Esophagus muscularis mucosa (tissue), 4 donors: ENCODE measurements around the gene ATP6V1C2. TPM values are rescaled to one million over a fixed set of nuclear protein-coding genes. Genes with fewer than 3 reads are reported as not detected.

ENCODE experiments used
- DNase-seq: peaks from one replicate; pipeline ENCODE4 v3.0.0-alpha.2; 2017; ENCODE audit errors: extremely low spot score
- H3K27ac ChIP-seq, 4 donors: fragments of 200-600 bp; sonication (generic); replicated peaks in 1 of 4; 1 replicate in 3 of 4; 2 replicates in 1 of 4; pipeline ENCODE4 v1.5.1; 2016 to 2019; ENCODE audit warnings: mild to moderate bottlenecking in 1 of 4
- H3K27me3 ChIP-seq, 4 donors: fragments of 200-600 bp; sonication (generic); one replicate each; pipeline versions ENCODE4 v1.5.1 to v1.6.0; 2016 to 2019
- H3K36me3 ChIP-seq, 4 donors: fragments of 200-600 bp; sonication (generic); one replicate each; pipeline ENCODE4 v1.5.1; 2016 to 2019
- H3K4me1 ChIP-seq, 4 donors: fragments of 200-600 bp; sonication (generic); one replicate each; pipeline ENCODE4 v1.5.1; 2016 to 2019
- H3K4me3 ChIP-seq, 4 donors: fragments of 200-600 bp; sonication (generic); 1 replicate in 2 of 4; 2 replicates in 2 of 4; pipeline ENCODE4 v1.5.1; 2016 to 2019; ENCODE audit warnings: mild to moderate bottlenecking in 4 of 4, moderate library complexity in 1 of 4
- H3K9me3 ChIP-seq, 4 donors: fragments of 200-600 bp; sonication (generic); 1 replicate in 3 of 4; 2 replicates in 1 of 4; pipeline ENCODE4 v1.5.1; 2016 to 2019
- CTCF ChIP-seq, 3 experiments: fragments of 200-600 bp in 2 of 3; fragments of 450-650 bp in 1 of 3; sonication (generic) in 2 of 3; IDR thresholded peaks; one replicate each; pipeline ENCODE4 v1.5.1; 2017 to 2019; ENCODE audit warnings: antibody characterized with exemption in 3 of 3, mild to moderate bottlenecking in 2 of 3, moderate library complexity in 1 of 3
- EP300 ChIP-seq: sonication (generic); formaldehyde crosslinking; IDR thresholded peaks from one replicate; pipeline ENCODE4 v1.6.1; 2017; ENCODE audit warnings: antibody characterized with exemption
- POLR2A ChIP-seq: fragments of 450-650 bp; IDR thresholded peaks from one replicate; pipeline ENCODE4 v1.6.1; 2017; ENCODE audit warnings: antibody characterized with exemption, moderate library complexity, mild to moderate bottlenecking, low read depth
- POLR2AphosphoS5 ChIP-seq, 2 donors: sonication (generic); formaldehyde crosslinking; IDR thresholded peaks; one replicate each; pipeline ENCODE4 v1.6.1; 2017; ENCODE audit warnings: antibody characterized with exemption in 2 of 2
- WGBS: methylation state at CpG from one replicate; pipeline ENCODE4 v1.1.5; 2018; 5-methylcytosine and 5-hydroxymethylcytosine counted together
- intact Hi-C: fragments of 100-400 bp; cut with DNase I; formaldehyde crosslinking; loops from one replicate; pipeline ENCODE4 v1.15.1; 2023
- total RNA-seq, 4 donors: library from RNA; depleted of rRNA; stranded (reverse); fragments of >200 nt; gene quantifications; one replicate each; pipeline versions ENCODE4 v1.1.0 to v1.2.1, GENCODE V29; 2016

ATP6V1C2 gene
- total RNA-seq, 4 donors from 2014 or later: 0.17 TPM; not detected in 3

GRCh38 chr2:10722252-10722825 lies 909 bp downstream of the ATP6V1C2 start:
- Histone ChIP-seq H3K9me3 (no peaks in the 10 kb centered on the region), H3K4me1 (peaks cover 11 to 26% (median 18%) of the 10 kb centered on the region in 4 donors), H3K36me3 (no peaks in the 10 kb centered on the region), H3K27ac (no peak overlapping the region), H3K4me3 (peak overlapping the region; percentile 50 to 62 (median 54)), H3K27me3 (peaks cover 0 to 78% (median 24%) of the 10 kb centered on the region in 4 donors)
- WGBS: 16% methylated on average over 7 of the region's 7 CpGs
- no peak for DNase-seq
- TF ChIP-seq POLR2AphosphoS5 (IDR thresholded peaks at IDR 0.05) (no peak), CTCF (IDR thresholded peaks at IDR 0.05) (no peak), POLR2A (no peak), EP300 (no peak)
- intact Hi-C loops: no loop called here

GRCh38 chr2:10732924-10733565 lies 11.6 kb downstream of the ATP6V1C2 start:
- WGBS: 48% methylated on average over 9 of the region's 9 CpGs
- Histone ChIP-seq H3K4me1 (no peaks in the 10 kb centered on the region), H3K9me3 (no peaks in the 10 kb centered on the region), H3K27ac (no peak overlapping the region), H3K36me3 (no peaks in the 10 kb centered on the region), H3K27me3 (peaks cover 0 to 5% (median 0%) of the 10 kb centered on the region in 4 donors), H3K4me3 (no peak overlapping the region)
- no peak for DNase-seq
- intact Hi-C loops: no loop called here
- TF ChIP-seq POLR2AphosphoS5 (IDR thresholded peaks at IDR 0.05) (no peak), EP300 (no peak), CTCF (IDR thresholded peaks at IDR 0.05) (no peak), POLR2A (no peak)

- 48% methylated on average over 6 of the region's 6 CpGs for WGBS
- TF ChIP-seq POLR2AphosphoS5 (IDR thresholded peaks at IDR 0.05) (no peak), POLR2A (no peak), CTCF (IDR thresholded peaks at IDR 0.05) (no peak), EP300 (no peak)
- Histone ChIP-seq H3K4me1 (no peaks in the 10 kb centered on the region), H3K27ac (no peak overlapping the region), H3K36me3 (no peaks in the 10 kb centered on the region), H3K9me3 (no peaks in the 10 kb centered on the region), H3K27me3 (peaks cover 0 to 5% (median 0%) of the 10 kb centered on the region in 4 donors), H3K4me3 (no peak overlapping the region)
- DNase-seq: no peak
- intact Hi-C loops: no loop called here
Observed at GRCh38 chr2:10733566-10733925, 12.1 kb downstream of the ATP6V1C2 start.

GRCh38 chr2:10733980-10734379 lies 12.6 kb downstream of the ATP6V1C2 start:
- H3K27me3 ChIP-seq: peaks cover 0 to 5% (median 0%) of the 10 kb centered on the region in 4 donors
- WGBS: 77% methylated on average over 5 of the region's 5 CpGs
- no peak for DNase-seq
- H3K9me3 ChIP-seq: no peaks in the 10 kb centered on the region
- H3K27ac ChIP-seq: no peak overlapping the region
- H3K4me1 ChIP-seq: no peaks in the 10 kb centered on the region
- H3K36me3 ChIP-seq: no peaks in the 10 kb centered on the region
- intact Hi-C loops: no loop called here
- no peak overlapping the region for H3K4me3 ChIP-seq
- TF ChIP-seq CTCF (IDR thresholded peaks at IDR 0.05) (no peak), POLR2A (no peak), EP300 (no peak), POLR2AphosphoS5 (IDR thresholded peaks at IDR 0.05) (no peak)
